HCT116 (cell line): ENCODE results near the gene CD247. TPM values are rescaled to one million over a fixed set of nuclear protein-coding genes. Genes with fewer than 3 reads are reported as not detected.

Experiments used
- ATAC-seq: fragments of 200-7000 bp; cut with Tn5 transposase; 2 replicates; pipeline ENCODE4 v1.9.1; 2020; ENCODE audit warnings: mild to moderate bottlenecking, moderate library complexity
- BruUV-seq: library from RNA; stranded (reverse); fragments of 400-500 nt; replicated peaks from 2 replicates; lab custom pipeline; 2021; lab: Mats Ljungman, UMichigan
- CTCF ChIA-PET: fragments of 300-600 bp; sonication (Branson Sonifier 250); formaldehyde crosslinking; loops from one replicate; lab custom pipeline; 2021; ENCODE audit warnings: antibody characterized with exemption; lab: Charles Lee
- POLR2A ChIA-PET: fragments of 300-600, 350-600 bp; sonication (Branson Sonifier 250); formaldehyde crosslinking; loops from one replicate; lab custom pipeline; 2021; ENCODE audit warnings: antibody characterized with exemption; lab: Charles Lee
- RAD21 ChIA-PET, 2 experiments: fragments of 300-600 bp; sonication (Branson Sonifier 250); formaldehyde crosslinking; loops; one replicate each; lab custom pipeline; 2023; ENCODE audit warnings: low total read pairs in 2 of 2; ENCODE audit not compliant: uncharacterized antibody in 2 of 2, unreplicated experiment in 2 of 2, low non-redundant PET in 1 of 2; lab: Charles Lee
- DNase-seq: peaks from one replicate; pipeline ENCODE4 v3.0.0-alpha.2; 2010; ENCODE audit warnings: low read depth, low spot score
- H2AFZ ChIP-seq: fragments of 200-600 bp; shearing (Covaris generic), sonication (generic); 2 replicates; pipeline ENCODE4 v1.6.1; 2017; ENCODE audit warnings: low read depth, mixed run types, mixed read lengths, antibody characterized with exemption, low read length; ENCODE audit not compliant: poor library complexity, severe bottlenecking
- H3K27ac ChIP-seq: 2 replicates; pipeline ENCODE4 v1.5.1; 2012; ENCODE audit warnings: low read depth, low read length
- H3K27me3 ChIP-seq: fragments of 200-600 bp; sonication (generic); 2 replicates; pipeline ENCODE4 v1.6.1; 2016; ENCODE audit warnings: mixed run types, low read length, mixed read lengths; ENCODE audit not compliant: insufficient read depth
- H3K36me3 ChIP-seq, 2 experiments: fragments of 200-500 bp in 1 of 2; fragments of 200-600 bp in 1 of 2; sonication (Bioruptor generic) in 1 of 2; sonication (generic) in 1 of 2; 2 replicates each; pipeline versions ENCODE4 v1.5.1 to v1.6.1; 2014 to 2016; ENCODE audit warnings: low read length in 2 of 2, inconsistent platforms in 1 of 2, mixed read lengths in 1 of 2, mixed run types in 1 of 2; ENCODE audit not compliant: insufficient read depth in 2 of 2, control insufficient read depth in 1 of 2
- H3K4me1 ChIP-seq, 2 experiments: fragments of 200-600 bp in 1 of 2; sonication (generic) in 1 of 2; 2 replicates each; pipeline versions ENCODE4 v1.5.1 to v1.6.1; 2012 to 2017; ENCODE audit warnings: low read length in 2 of 2, inconsistent platforms in 1 of 2, mild to moderate bottlenecking in 1 of 2, mixed read lengths in 1 of 2, mixed run types in 1 of 2, moderate library complexity in 1 of 2; ENCODE audit not compliant: insufficient read depth in 2 of 2, control insufficient read depth in 1 of 2
- H3K4me2 ChIP-seq: fragments of 200-600 bp; sonication (generic); 2 replicates; pipeline ENCODE4 v1.6.1; 2017; ENCODE audit warnings: mixed run types, low read length, mixed read lengths
- H3K4me3 ChIP-seq, 2 experiments: fragments of 200-600 bp in 1 of 2; sonication (generic) in 1 of 2; replicated peaks in 1 of 2; 2 replicates each; pipeline ENCODE4 v1.5.1; 2011 to 2016; ENCODE audit warnings: low read length in 2 of 2, control low read depth in 1 of 2, low read depth in 1 of 2, mild to moderate bottlenecking in 1 of 2, mixed read lengths in 1 of 2, mixed run types in 1 of 2
- H3K79me2 ChIP-seq: fragments of 200-600 bp; sonication (generic); 2 replicates; pipeline ENCODE4 v1.6.1; 2017; ENCODE audit warnings: mild to moderate bottlenecking, mixed run types, low read length, moderate library complexity, mixed read lengths; ENCODE audit not compliant: insufficient read depth
- H3K9ac ChIP-seq: fragments of 200-600 bp; sonication (generic); 2 replicates; pipeline ENCODE4 v1.6.1; 2016; ENCODE audit warnings: low read length, mixed read lengths
- H3K9me2 ChIP-seq: fragments of 200-600 bp; sonication (generic), shearing (Covaris generic); 2 replicates; pipeline ENCODE4 v1.6.1; 2017; ENCODE audit warnings: mixed run types, mild to moderate bottlenecking, moderate library complexity; ENCODE audit not compliant: insufficient read depth
- H3K9me3 ChIP-seq, 2 experiments: fragments of 200-500 bp in 1 of 2; fragments of 200-600 bp in 1 of 2; sonication (Bioruptor generic) in 1 of 2; sonication (generic) in 1 of 2; 2 replicates each; pipeline ENCODE4 v1.6.1; 2014 to 2017; ENCODE audit warnings: low read length in 2 of 2, mixed read lengths in 2 of 2, inconsistent platforms in 1 of 2, low read depth in 1 of 2, mild to moderate bottlenecking in 1 of 2, mixed run types in 1 of 2, moderate library complexity in 1 of 2; ENCODE audit not compliant: control insufficient read depth in 1 of 2, insufficient read depth in 1 of 2
- H4K20me1 ChIP-seq: fragments of 200-600 bp; sonication (generic), shearing (Covaris generic); 2 replicates; pipeline ENCODE4 v1.6.1; 2017; ENCODE audit warnings: mixed run types, mild to moderate bottlenecking, moderate library complexity; ENCODE audit not compliant: insufficient read depth
- CEBPB ChIP-seq: IDR thresholded peaks from 2 replicates; pipeline ENCODE4 v1.6.1; 2012; ENCODE audit warnings: low read depth
- EGR1 ChIP-seq: IDR thresholded peaks from 2 replicates; pipeline ENCODE4 v1.6.1; 2012; ENCODE audit warnings: low read depth
- EZH2 ChIP-seq: fragments of 200-600 bp; sonication (generic); IDR thresholded peaks from 2 replicates; pipeline ENCODE4 v1.6.1; 2017; ENCODE audit warnings: antibody characterized with exemption, mixed run types
- FOSL1 ChIP-seq: IDR thresholded peaks from 2 replicates; pipeline ENCODE4 v1.6.1; 2012; ENCODE audit warnings: low read depth
- RAD21 ChIP-seq: IDR thresholded peaks from 2 replicates; pipeline ENCODE4 v1.6.1; 2012; ENCODE audit warnings: low read depth, mild to moderate bottlenecking
- SIN3A ChIP-seq: IDR thresholded peaks from 2 replicates; pipeline ENCODE4 v1.6.1; 2012; ENCODE audit warnings: low read depth
- SRF ChIP-seq: IDR thresholded peaks from 2 replicates; pipeline ENCODE4 v1.6.1; 2012; ENCODE audit warnings: low read depth
- TCF7L2 ChIP-seq: IDR thresholded peaks from 2 replicates; pipeline ENCODE4 v1.7.0; 2011; ENCODE audit warnings: borderline replicate concordance, inconsistent platforms; ENCODE audit not compliant: insufficient read depth, insufficient read length; ENCODE audit errors: extremely low read depth
- ZFX ChIP-seq: fragments of 450-650 bp; IDR thresholded peaks from 2 replicates; pipeline ENCODE4 v1.6.1; 2017
- ZNF274 ChIP-seq: fragments of 200-500 bp; sonication (Bioruptor generic); IDR thresholded peaks from 2 replicates; pipeline ENCODE4 v1.6.1; 2014; ENCODE audit warnings: mild to moderate bottlenecking, low read depth, low read length, inconsistent platforms
- intact Hi-C: fragments of 100-400 bp; cut with micrococcal nuclease; formaldehyde crosslinking; loops from 2 replicates; pipeline ENCODE4 v1.10.0; 2022
- total RNA-seq: library from RNA; stranded (reverse); gene quantifications from one replicate; pipeline ENCODE4 v1.2.1, GENCODE V29; 2021; ENCODE audit not compliant: unreplicated experiment
- TF ChIP-seq, protein P1 (sequence below), 3 experiments: fragments of 200-600 bp in 1 of 3; sonication (generic) in 1 of 3; IDR thresholded peaks in 2 of 3; conservative IDR thresholded peaks in 1 of 3; 2 replicates each; pipeline ENCODE4 v1.5.1; 2012 to 2017; ENCODE audit warnings: low read depth in 2 of 3, low read length in 2 of 3, antibody characterized with exemption in 1 of 3, borderline replicate concordance in 1 of 3, control low read depth in 1 of 3, mild to moderate bottlenecking in 1 of 3, mixed read lengths in 1 of 3, mixed run types in 1 of 3, moderate library complexity in 1 of 3; ENCODE audit not compliant: insufficient read depth in 1 of 3
- TF ChIP-seq, protein P2 (sequence below): IDR thresholded peaks from 2 replicates; pipeline ENCODE4 v1.6.1; 2011; ENCODE audit warnings: mild to moderate bottlenecking, low read length, moderate library complexity; ENCODE audit not compliant: insufficient replicate concordance; ENCODE audit errors: extremely low read depth
- TF ChIP-seq, protein P3 (sequence below): IDR thresholded peaks from 2 replicates; pipeline ENCODE4 v1.6.1; 2012
- TF ChIP-seq, protein P4 (sequence below): IDR thresholded peaks from 2 replicates; pipeline ENCODE4 v1.6.1; 2012; ENCODE audit warnings: low read depth
- TF ChIP-seq, protein P5 (sequence below): IDR thresholded peaks from 2 replicates; pipeline ENCODE4 v1.6.1; 2012

CD247 gene
- total RNA-seq, 1 experiment from 2014 or later = 0.57 TPM

DNA sequence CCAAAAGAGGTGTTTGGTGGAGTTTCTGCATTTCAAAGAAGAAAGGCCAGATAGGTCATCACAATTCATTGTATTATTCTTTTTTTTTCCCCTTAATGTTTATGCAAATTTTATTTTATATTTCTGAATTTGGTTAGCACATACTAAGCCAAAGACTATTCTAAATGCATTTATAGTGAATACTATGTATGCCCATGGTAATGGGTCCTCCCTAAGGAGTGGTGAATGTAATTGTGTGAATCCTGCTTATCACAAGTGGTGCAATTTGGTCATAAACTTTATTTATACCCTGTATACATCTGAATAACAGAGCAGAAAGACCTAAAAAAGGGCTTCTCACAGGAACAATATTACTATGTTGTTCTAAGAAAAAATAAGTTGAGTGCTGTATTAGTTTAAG, 99.1 kb downstream of the CD247 start:
- ChIA-PET CTCF (no interaction called here), POLR2A (no interaction called here), RAD21 (no interaction called here)
- H3K9me2 ChIP-seq = no peaks in the 10 kb centered on the region
- ATAC-seq (no peak), DNase-seq (no peak)
- no peaks in the 10 kb centered on the region for H3K27me3 ChIP-seq
- H3K9ac ChIP-seq = no peak overlapping the region
- H4K20me1 ChIP-seq = no peaks in the 10 kb centered on the region
- TF ChIP-seq ZFX (no peak), ZNF274 (no peak), TCF7L2 (no peak), FOSL1 (no peak), SRF (no peak), RAD21 (no peak), CEBPB (no peak), EGR1 (no peak), SIN3A (no peak), EZH2 (no peak)
- TF ChIP-seq, protein P1, sequence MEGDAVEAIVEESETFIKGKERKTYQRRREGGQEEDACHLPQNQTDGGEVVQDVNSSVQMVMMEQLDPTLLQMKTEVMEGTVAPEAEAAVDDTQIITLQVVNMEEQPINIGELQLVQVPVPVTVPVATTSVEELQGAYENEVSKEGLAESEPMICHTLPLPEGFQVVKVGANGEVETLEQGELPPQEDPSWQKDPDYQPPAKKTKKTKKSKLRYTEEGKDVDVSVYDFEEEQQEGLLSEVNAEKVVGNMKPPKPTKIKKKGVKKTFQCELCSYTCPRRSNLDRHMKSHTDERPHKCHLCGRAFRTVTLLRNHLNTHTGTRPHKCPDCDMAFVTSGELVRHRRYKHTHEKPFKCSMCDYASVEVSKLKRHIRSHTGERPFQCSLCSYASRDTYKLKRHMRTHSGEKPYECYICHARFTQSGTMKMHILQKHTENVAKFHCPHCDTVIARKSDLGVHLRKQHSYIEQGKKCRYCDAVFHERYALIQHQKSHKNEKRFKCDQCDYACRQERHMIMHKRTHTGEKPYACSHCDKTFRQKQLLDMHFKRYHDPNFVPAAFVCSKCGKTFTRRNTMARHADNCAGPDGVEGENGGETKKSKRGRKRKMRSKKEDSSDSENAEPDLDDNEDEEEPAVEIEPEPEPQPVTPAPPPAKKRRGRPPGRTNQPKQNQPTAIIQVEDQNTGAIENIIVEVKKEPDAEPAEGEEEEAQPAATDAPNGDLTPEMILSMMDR (IDR thresholded peaks at IDR 0.05 in 2 of 3, conservative IDR thresholded peaks at IDR 0.05 in 1 of 3; ENCODE audit: borderline replicate concordance in 1 of 3, insufficient read depth in 1 of 3, low read depth in 2 of 3, low read length in 2 of 3) = no peak
- TF ChIP-seq, protein P2, sequence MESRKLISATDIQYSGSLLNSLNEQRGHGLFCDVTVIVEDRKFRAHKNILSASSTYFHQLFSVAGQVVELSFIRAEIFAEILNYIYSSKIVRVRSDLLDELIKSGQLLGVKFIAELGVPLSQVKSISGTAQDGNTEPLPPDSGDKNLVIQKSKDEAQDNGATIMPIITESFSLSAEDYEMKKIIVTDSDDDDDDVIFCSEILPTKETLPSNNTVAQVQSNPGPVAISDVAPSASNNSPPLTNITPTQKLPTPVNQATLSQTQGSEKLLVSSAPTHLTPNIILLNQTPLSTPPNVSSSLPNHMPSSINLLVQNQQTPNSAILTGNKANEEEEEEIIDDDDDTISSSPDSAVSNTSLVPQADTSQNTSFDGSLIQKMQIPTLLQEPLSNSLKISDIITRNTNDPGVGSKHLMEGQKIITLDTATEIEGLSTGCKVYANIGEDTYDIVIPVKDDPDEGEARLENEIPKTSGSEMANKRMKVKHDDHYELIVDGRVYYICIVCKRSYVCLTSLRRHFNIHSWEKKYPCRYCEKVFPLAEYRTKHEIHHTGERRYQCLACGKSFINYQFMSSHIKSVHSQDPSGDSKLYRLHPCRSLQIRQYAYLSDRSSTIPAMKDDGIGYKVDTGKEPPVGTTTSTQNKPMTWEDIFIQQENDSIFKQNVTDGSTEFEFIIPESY = no peak
- TF ChIP-seq, protein P3, sequence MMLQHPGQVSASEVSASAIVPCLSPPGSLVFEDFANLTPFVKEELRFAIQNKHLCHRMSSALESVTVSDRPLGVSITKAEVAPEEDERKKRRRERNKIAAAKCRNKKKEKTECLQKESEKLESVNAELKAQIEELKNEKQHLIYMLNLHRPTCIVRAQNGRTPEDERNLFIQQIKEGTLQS = no peak
- TF ChIP-seq, protein P4, sequence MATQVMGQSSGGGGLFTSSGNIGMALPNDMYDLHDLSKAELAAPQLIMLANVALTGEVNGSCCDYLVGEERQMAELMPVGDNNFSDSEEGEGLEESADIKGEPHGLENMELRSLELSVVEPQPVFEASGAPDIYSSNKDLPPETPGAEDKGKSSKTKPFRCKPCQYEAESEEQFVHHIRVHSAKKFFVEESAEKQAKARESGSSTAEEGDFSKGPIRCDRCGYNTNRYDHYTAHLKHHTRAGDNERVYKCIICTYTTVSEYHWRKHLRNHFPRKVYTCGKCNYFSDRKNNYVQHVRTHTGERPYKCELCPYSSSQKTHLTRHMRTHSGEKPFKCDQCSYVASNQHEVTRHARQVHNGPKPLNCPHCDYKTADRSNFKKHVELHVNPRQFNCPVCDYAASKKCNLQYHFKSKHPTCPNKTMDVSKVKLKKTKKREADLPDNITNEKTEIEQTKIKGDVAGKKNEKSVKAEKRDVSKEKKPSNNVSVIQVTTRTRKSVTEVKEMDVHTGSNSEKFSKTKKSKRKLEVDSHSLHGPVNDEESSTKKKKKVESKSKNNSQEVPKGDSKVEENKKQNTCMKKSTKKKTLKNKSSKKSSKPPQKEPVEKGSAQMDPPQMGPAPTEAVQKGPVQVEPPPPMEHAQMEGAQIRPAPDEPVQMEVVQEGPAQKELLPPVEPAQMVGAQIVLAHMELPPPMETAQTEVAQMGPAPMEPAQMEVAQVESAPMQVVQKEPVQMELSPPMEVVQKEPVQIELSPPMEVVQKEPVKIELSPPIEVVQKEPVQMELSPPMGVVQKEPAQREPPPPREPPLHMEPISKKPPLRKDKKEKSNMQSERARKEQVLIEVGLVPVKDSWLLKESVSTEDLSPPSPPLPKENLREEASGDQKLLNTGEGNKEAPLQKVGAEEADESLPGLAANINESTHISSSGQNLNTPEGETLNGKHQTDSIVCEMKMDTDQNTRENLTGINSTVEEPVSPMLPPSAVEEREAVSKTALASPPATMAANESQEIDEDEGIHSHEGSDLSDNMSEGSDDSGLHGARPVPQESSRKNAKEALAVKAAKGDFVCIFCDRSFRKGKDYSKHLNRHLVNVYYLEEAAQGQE = no peak
- TF ChIP-seq, protein P5, sequence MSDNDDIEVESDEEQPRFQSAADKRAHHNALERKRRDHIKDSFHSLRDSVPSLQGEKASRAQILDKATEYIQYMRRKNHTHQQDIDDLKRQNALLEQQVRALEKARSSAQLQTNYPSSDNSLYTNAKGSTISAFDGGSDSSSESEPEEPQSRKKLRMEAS = no peak
- H3K9me3 ChIP-seq = no peaks in the 10 kb centered on the region
- peaks cover 0 to 6% of the 10 kb centered on the region in 2 experiments; a peak in 1 of 4 replicates for H3K4me1 ChIP-seq
- no peaks in the 10 kb centered on the region for H3K79me2 ChIP-seq
- no peak overlapping the region for H3K4me2 ChIP-seq
- intact Hi-C loops = no loop called here
- no peak overlapping the region for H2AFZ ChIP-seq
- no peak overlapping the region for H3K27ac ChIP-seq
- no peak overlapping the region for H3K4me3 ChIP-seq
- no TSS peak for BruUV-seq
- peaks cover 0 to 6% of the 10 kb centered on the region in 2 experiments; a peak in 1 of 4 replicates for H3K36me3 ChIP-seq
